Measurements from ENCODE around the gene NT5C1B. TPM values are rescaled to one million over a fixed set of nuclear protein-coding genes. Genes with fewer than 3 reads are reported as not detected.

Gene NT5C1B
- polyA plus RNA-seq, 6 donors from 2014 or later, result 0.25 to 0.64 (median 0.39) TPM; not detected in 2

DNA sequence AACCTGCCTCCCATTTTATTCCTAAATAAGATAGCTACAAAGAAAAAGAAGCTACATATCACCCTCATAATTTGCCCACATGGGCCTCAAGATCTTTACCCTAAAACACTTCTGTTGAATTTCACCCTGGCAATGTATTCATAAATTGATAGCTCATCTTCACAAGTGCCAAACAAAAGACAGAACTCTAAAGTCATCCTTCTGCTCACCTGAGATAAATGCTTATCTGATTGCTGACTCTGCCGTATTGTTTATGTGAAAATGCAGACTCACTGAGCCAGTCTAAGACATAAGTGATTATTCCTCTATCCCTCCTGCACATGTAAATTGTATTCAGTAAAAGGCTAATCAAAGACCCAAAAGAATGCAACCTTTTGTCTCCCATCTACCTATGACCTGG lies 30.9 kb downstream of the NT5C1B start:
- Mint-ChIP-seq H3K4me1 (peaks cover 40 to 44% (median 41%) of the 10 kb centered on the region in 3 donors), H3K27ac (peak overlapping the region in 3 of 6 donors; percentile 20 to 91 (median 70)), H3K27me3 (no peaks in the 10 kb centered on the region), H3K4me3 (peak overlapping the region in 2 of 8 donors; percentile 37 to 96), H3K9me3 (peaks cover 0 to 1% (median 0%) of the 10 kb centered on the region in 7 donors), H3K36me3 (peaks cover 5 to 7% of the 10 kb centered on the region in 2 donors)
- ATAC-seq (ENCODE audit: low read depth in 2 of 2) (no peak), DNase-seq (no peak)

DNA sequence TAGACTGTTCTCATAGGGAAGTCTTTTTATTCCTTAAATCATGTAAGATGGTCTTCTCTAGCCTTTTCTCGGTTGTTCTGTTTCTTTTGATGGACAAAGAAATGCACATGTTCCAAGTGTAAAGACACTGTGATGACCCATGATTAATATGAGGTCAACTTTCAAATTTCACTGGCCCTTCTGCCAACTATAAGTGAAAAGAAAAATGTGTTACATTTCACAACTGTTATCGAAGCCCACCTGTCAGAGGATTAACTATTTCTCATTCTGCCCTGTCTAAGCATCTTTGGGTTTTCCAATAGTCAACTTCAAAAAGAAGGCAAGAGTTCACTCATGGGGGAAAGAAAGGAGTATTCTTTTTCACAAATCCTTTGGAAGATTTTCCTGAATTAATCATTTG lies 32.2 kb downstream of the NT5C1B start:
- no peak for ATAC-seq (ENCODE audit: low read depth in 2 of 2)
- peak overlapping the region in 1 of 6 donors; percentile 52 for H3K27ac Mint-ChIP-seq
- no peaks in the 10 kb centered on the region for H3K9me3 Mint-ChIP-seq
- DNase-seq, result no peak
- H3K36me3 Mint-ChIP-seq, result peaks cover under 1 to 7% of the 10 kb centered on the region in 2 donors
- H3K4me1 Mint-ChIP-seq, result peaks cover 40 to 46% (median 44%) of the 10 kb centered on the region in 3 donors
- no peaks in the 10 kb centered on the region for H3K27me3 Mint-ChIP-seq
- H3K4me3 Mint-ChIP-seq, result peak overlapping the region in 1 of 8 donors; percentile 58

DNA sequence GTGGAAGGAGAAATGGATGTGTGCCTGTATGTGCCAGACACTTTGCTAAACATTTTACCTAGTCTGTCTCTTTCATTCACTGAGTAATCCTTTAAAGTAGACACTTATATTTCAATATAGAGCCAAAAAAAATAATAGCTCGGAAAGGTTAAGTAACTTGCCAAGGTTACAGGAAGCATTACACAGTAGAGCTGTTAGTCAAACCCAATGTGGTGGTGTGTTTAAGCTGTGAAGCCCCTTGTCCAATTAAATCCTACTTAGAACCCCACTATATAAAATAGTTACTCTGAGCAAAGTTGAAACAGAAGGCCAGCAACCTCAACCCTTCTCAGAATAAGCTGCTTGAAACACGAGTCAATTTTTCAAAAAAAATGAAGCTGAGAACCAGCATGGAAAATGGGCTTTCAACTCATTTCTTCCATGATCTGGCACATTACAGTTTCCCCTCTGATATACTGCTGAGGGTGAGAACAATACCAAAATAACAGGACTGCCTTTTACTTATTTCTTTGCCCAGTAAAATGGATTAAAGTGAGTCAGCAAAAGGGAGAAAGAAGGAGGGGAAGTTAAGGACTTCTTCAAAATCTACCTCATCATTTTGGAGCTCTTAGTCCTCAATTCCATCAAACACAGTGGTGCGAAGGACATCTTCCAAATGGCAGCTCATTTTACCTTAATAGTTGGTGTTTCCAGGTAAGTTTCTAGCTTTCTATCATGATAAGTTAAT lies 36.9 kb downstream of the NT5C1B start:
- H3K27ac Mint-ChIP-seq, result peak overlapping the region in 1 of 6 donors; percentile 4
- no peak overlapping the region for H3K4me3 Mint-ChIP-seq
- ATAC-seq (ENCODE audit: low read depth in 2 of 2) (no peak), DNase-seq (no peak)
- peaks cover 7 to 16% of the 10 kb centered on the region in 2 donors for H3K36me3 Mint-ChIP-seq
- no peaks in the 10 kb centered on the region for H3K27me3 Mint-ChIP-seq
- no peaks in the 10 kb centered on the region for H3K9me3 Mint-ChIP-seq
- peaks cover 26 to 30% (median 26%) of the 10 kb centered on the region in 3 donors for H3K4me1 Mint-ChIP-seq

DNA sequence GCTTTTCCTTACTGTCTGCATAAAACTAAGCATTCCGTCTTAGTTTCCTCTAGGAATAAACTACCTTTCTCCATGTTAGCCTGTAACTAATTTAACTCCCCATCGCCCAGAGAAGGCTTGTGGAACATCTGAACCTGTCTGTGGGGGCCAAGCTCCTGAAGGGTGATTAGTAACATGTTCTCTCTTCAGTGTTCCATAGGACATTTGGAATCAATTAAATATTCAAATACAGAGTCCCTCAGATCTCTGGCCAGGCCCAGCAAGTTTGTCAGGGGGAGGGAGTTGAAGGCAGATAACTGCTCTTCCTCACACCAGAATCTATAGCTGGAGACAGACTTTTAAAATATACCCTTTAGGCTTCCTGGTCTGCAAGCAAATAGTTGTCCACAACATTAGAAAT lies 37.7 kb downstream of the NT5C1B start:
- Mint-ChIP-seq H3K27ac (peak overlapping the region in 1 of 6 donors; percentile 35), H3K4me1 (peaks cover 25 to 32% (median 30%) of the 10 kb centered on the region in 3 donors)
- DNase-seq, result no peak

DNA sequence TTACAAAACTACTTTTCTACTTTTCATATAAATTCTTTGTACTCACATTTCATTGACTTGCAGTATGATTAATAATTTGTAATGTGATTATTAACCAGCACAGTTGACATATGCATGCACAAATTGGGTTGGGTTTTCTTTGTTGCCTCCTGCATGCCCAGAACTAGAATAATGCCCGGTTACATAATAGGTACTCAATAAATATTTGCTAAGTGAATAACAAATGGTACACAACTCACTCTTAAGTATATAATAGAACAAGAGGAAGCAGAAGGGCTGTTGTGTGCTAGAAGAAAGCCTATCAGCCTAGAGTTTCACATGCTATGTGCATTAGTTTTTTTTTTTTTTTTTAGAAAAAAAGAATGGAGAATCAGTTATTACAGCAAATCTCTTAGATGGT lies 38.2 kb downstream of the NT5C1B start:
- Mint-ChIP-seq H3K27ac (no peak overlapping the region), H3K9me3 (no peaks in the 10 kb centered on the region), H3K4me3 (no peak overlapping the region), H3K36me3 (peaks cover 7 to 16% of the 10 kb centered on the region in 2 donors), H3K27me3 (no peaks in the 10 kb centered on the region), H3K4me1 (peaks cover 25 to 36% (median 31%) of the 10 kb centered on the region in 3 donors)
- ATAC-seq (ENCODE audit: low read depth in 2 of 2), result no peak
- no peak for DNase-seq

More for the DNA sequence above, 37.7 kb downstream of the NT5C1B start:
- H3K4me3 Mint-ChIP-seq, result no peak overlapping the region
- no peaks in the 10 kb centered on the region for H3K9me3 Mint-ChIP-seq
- no peak for ATAC-seq (ENCODE audit: low read depth in 2 of 2)
- H3K27me3 Mint-ChIP-seq, result no peaks in the 10 kb centered on the region
- peaks cover 7 to 16% of the 10 kb centered on the region in 2 donors for H3K36me3 Mint-ChIP-seq

DNA sequence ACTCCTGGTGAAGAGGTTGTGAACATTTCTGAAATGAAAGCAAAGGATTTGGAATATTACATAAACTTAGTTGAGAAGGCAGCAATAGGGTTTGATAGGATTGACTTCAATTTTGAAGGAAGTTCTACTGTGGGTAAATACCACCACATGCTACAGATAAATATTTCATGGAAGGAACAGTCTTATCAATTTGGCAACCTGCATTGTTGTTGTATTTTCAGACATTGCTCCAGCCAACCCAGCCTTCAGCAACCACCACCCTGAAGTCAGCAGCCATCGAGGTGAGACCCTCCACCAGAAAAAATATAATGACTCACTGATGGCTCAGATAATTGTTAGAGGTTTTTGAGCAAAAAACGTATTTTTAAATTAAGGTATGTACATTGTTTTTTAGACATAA lies 38.9 kb downstream of the NT5C1B start:
- no peak for DNase-seq
- Mint-ChIP-seq H3K4me1 (peaks cover 25 to 40% (median 34%) of the 10 kb centered on the region in 3 donors), H3K27ac (no peak overlapping the region), H3K27me3 (no peaks in the 10 kb centered on the region), H3K9me3 (no peaks in the 10 kb centered on the region), H3K4me3 (no peak overlapping the region), H3K36me3 (peaks cover 7 to 16% of the 10 kb centered on the region in 2 donors)
- ATAC-seq (ENCODE audit: low read depth in 2 of 2), result no peak

DNA sequence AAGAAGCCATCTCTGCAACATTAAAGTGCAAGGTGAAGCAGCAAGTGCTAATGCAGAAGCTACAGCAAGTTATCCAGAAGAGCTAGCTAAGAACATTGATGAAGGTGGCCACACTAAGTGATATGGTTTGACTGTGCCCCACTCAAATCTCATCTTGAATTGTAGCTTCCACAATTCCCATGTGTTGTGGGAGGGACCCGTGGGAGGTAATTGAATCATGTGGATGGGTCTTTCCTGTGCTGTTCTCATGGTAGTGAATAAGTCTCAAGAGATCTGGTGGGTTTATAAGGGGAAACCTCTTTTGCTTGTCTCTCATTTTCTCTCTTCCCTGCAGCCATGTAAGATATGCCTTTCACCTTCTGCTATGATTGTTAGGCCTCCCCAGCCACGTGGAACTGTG lies 40.3 kb downstream of the NT5C1B start:
- H3K4me3 Mint-ChIP-seq, result no peak overlapping the region
- ATAC-seq (ENCODE audit: low read depth in 2 of 2), result no peak
- peaks cover 21 to 36% (median 33%) of the 10 kb centered on the region in 3 donors for H3K4me1 Mint-ChIP-seq
- no peaks in the 10 kb centered on the region for H3K27me3 Mint-ChIP-seq
- peaks cover 0 to 16% of the 10 kb centered on the region in 2 donors for H3K36me3 Mint-ChIP-seq
- no peaks in the 10 kb centered on the region for H3K9me3 Mint-ChIP-seq
- H3K27ac Mint-ChIP-seq, result peak overlapping the region in 1 of 6 donors; percentile 7
- no peak for DNase-seq

DNA sequence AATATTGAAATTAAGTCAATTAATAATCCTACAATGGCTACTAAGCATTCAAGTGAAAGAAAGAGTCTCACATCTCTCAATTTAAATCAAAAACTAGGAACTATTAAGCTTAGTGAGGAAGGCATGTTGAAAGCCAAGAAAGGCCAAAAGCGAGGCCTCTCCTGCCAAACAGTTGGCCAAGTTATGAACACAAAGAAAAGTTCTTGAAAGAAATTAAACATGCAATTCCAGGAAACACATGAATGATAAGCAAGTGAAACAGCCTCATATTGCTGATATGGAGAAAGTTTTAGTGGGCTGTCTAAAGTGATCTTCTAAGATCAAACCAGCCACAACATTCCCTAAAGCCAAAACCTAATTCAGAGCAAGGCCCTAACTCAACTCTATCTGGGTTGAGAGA lies 40.7 kb downstream of the NT5C1B start:
- ATAC-seq (ENCODE audit: low read depth in 2 of 2), result no peak
- no peak for DNase-seq
- Mint-ChIP-seq H3K27ac (peak overlapping the region in 1 of 6 donors; percentile 7), H3K36me3 (peaks cover 0 to 16% of the 10 kb centered on the region in 2 donors), H3K27me3 (no peaks in the 10 kb centered on the region), H3K9me3 (no peaks in the 10 kb centered on the region), H3K4me3 (no peak overlapping the region), H3K4me1 (peaks cover 19 to 35% (median 29%) of the 10 kb centered on the region in 3 donors)

DNA sequence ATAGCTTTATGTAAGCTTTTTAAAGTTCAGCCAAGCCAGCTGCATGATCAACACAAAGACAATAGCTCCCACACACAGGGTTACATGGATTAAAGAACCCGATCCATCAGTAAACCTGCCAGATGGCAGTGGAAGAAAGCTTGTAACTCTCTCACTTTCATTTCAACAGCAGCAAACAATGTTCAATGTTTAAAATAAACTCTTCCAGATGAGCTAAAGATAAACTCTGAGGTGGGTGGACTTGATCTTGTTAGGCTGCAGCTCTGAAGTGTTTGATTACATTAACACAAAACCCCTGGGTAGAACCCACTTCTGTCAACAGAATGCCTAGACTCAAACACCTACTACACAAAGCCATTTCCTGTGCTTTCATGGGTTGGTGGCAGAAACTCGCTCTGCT lies 42.8 kb downstream of the NT5C1B start:
- Mint-ChIP-seq H3K27ac (peak overlapping the region in 1 of 6 donors; percentile 19), H3K36me3 (peaks cover 6 to 20% of the 10 kb centered on the region in 2 donors), H3K4me1 (peaks cover 17 to 30% (median 21%) of the 10 kb centered on the region in 3 donors), H3K9me3 (peaks cover 0 to 4% (median 0%) of the 10 kb centered on the region in 7 donors), H3K4me3 (peak overlapping the region in 1 of 8 donors; percentile 51), H3K27me3 (peaks cover 0 to 5% (median 4%) of the 10 kb centered on the region in 3 donors)
- DNase-seq (no peak), ATAC-seq (ENCODE audit: low read depth in 2 of 2) (no peak)

DNA sequence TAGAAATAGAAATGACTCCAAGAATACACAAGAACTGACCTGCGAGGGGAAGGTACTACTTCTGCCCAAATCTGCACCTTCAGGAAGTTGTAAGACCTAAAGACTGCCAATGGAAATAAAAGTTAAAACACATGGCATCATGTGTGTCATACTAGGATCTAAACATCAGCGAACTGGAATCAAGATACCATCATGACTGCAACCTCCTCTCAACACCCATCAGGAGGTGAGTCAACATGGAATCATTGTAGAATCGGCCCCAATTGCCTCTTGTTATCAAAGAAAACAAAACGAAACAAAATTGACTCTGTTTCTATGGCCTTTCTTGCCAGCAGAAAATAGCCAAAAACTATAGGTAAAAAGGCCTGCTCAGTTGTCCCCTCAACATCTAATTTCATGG lies 44.0 kb downstream of the NT5C1B start:
- peaks cover 4 to 13% (median 7%) of the 10 kb centered on the region in 7 donors for H3K9me3 Mint-ChIP-seq
- H3K36me3 Mint-ChIP-seq, result peaks cover 18 to 21% of the 10 kb centered on the region in 2 donors

DNA sequence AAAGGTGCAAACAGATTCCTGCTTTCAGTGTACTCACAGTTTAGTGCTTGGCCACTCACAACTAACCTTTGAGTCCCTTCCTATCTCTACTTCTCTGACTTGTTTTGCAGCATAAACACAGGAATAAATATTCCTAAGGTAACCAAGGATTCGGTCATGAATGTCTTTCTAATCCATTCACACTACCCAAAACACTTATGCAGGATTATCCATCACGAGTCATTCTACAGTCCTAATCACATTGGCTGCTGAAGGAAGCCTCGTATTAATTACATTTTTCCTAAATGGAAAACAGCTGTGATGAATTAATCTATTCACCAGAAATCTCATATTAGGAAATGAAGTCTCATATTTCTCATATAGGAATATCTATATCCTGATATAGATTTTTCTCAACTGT lies 45.2 kb downstream of the NT5C1B start:
- ATAC-seq (ENCODE audit: low read depth in 2 of 2), result no peak
- no peak for DNase-seq
- Mint-ChIP-seq H3K27ac (no peak overlapping the region), H3K9me3 (peaks cover 4 to 13% (median 8%) of the 10 kb centered on the region in 7 donors), H3K36me3 (peaks cover 10 to 18% of the 10 kb centered on the region in 2 donors), H3K27me3 (peaks cover 0 to 14% (median 6%) of the 10 kb centered on the region in 3 donors), H3K4me1 (peaks cover 14 to 22% (median 14%) of the 10 kb centered on the region in 3 donors), H3K4me3 (no peak overlapping the region)

More for the DNA sequence above, 44.0 kb downstream of the NT5C1B start:
- Mint-ChIP-seq H3K27ac (no peak overlapping the region), H3K4me1 (peaks cover 17 to 24% (median 19%) of the 10 kb centered on the region in 3 donors), H3K4me3 (no peak overlapping the region), H3K27me3 (peaks cover 0 to 14% (median 6%) of the 10 kb centered on the region in 3 donors)
- ATAC-seq (ENCODE audit: low read depth in 2 of 2), result no peak
- DNase-seq, result no peak

DNA sequence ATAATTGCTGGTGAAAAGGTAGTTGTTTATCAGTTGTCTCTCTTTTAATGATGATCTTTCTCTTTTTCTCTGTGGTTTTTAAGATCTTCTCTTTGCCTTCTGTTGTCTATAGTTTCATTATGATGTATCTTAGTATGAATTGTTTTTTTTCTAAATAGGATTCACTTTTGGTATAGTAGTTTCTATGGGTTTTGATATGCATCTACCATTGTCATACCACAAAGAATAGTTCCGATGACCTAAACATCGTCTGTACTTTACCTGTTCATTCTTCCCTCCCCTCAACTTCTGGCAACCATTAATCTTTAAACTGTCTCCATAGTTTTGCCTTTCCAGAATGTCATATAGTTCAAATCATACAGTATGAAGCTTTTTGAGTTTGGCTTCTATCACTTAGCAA lies 48.5 kb downstream of the NT5C1B start:
- Mint-ChIP-seq H3K27me3 (peaks cover 5 to 25% (median 9%) of the 10 kb centered on the region in 3 donors), H3K4me1 (peaks cover 0 to 3% (median under 1%) of the 10 kb centered on the region in 3 donors), H3K27ac (no peak overlapping the region), H3K4me3 (no peak overlapping the region), H3K9me3 (peaks cover 4 to 13% (median 8%) of the 10 kb centered on the region in 7 donors), H3K36me3 (peaks cover 10 to 18% of the 10 kb centered on the region in 2 donors)
- DNase-seq, result no peak
- ATAC-seq (ENCODE audit: low read depth in 2 of 2), result no peak

DNA sequence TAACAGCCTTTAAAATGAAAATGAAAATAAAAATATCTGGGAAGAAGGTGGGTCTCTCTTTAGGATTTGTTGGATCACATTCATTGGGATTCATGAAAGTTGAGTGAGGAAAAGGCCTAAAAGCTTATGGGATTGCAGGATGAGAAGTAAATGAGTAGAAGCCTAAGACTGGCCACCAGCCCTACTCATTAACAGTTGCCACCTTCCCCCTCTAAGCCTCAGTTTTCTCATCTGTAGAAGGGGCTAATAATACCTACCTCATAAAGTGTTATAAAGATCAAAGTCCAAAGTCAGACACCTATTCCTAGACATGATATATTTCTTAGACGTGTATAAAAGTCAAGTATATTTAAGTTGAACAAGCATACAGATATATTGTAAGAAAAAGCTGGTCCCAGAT lies 52.7 kb downstream of the NT5C1B start:
- ATAC-seq (ENCODE audit: low read depth in 2 of 2), result no peak
- no peaks in the 10 kb centered on the region for H3K4me1 Mint-ChIP-seq

DNA sequence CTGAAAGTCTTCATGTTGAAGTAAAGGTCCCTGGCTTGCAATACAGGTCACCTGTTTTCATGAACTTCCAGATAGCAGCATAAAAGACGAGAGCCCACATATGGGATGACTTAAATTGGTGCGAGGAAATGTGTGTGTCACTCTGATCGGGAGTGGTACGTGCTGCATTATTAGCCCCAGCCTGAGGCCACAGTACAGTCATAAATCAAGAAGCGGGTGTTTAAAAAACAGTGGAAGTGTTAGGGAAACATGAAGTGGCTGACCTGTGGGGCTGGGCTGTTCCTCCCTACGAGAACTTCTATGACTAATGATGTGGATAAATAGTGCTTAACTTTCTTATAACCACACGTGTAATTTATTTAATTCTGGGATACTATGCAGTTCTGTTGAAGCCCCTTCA lies 53.3 kb downstream of the NT5C1B start:
- Mint-ChIP-seq H3K27ac (peak overlapping the region in 1 of 6 donors; percentile 48), H3K36me3 (peaks cover 4 to 7% of the 10 kb centered on the region in 2 donors), H3K9me3 (peaks cover 4 to 8% (median 4%) of the 10 kb centered on the region in 7 donors), H3K27me3 (peaks cover 16 to 38% (median 34%) of the 10 kb centered on the region in 3 donors), H3K4me1 (no peaks in the 10 kb centered on the region), H3K4me3 (no peak overlapping the region)
- DNase-seq (no peak), ATAC-seq (ENCODE audit: low read depth in 2 of 2) (no peak)

More for the DNA sequence above, 52.7 kb downstream of the NT5C1B start:
- Mint-ChIP-seq H3K27ac (no peak overlapping the region), H3K27me3 (peaks cover 19 to 43% (median 28%) of the 10 kb centered on the region in 3 donors), H3K9me3 (peaks cover 4 to 13% (median 6%) of the 10 kb centered on the region in 7 donors), H3K4me3 (no peak overlapping the region), H3K36me3 (peaks cover 6 to 13% of the 10 kb centered on the region in 2 donors)
- DNase-seq, result no peak

All from naive B cell (primary cell).